GM23338 (cell line): ENCODE measurements around the gene HBS1L. TPM values are rescaled to one million over a fixed set of nuclear protein-coding genes. Genes with fewer than 3 reads are reported as not detected.

Experiments used
- EZH2 ChIP-seq: fragments of 200-600 bp; sonication (generic); IDR thresholded peaks from one replicate; pipeline ENCODE4 v1.8.0; 2017; ENCODE audit warnings: antibody characterized with exemption, mild to moderate bottlenecking, low read depth; ENCODE audit not compliant: unreplicated experiment
- NANOG ChIP-seq: IDR thresholded peaks from 2 replicates; pipeline ENCODE4 v1.6.1; 2016; ENCODE audit warnings: antibody characterized with exemption, borderline replicate concordance
- POLR2AphosphoS5 ChIP-seq: IDR thresholded peaks from 2 replicates; pipeline ENCODE4 v1.6.1; 2016; ENCODE audit warnings: antibody characterized with exemption, low read depth
- STAT1 ChIP-seq: IDR thresholded peaks from one replicate; pipeline ENCODE4 v1.6.1; 2016; ENCODE audit warnings: antibody characterized with exemption; ENCODE audit not compliant: unreplicated experiment
- ZNF331 ChIP-seq: fragments of 250-450 bp; sonication (Bioruptor Pico); IDR thresholded peaks from 2 replicates; pipeline ENCODE4 v1.5.0; 2020; ENCODE audit warnings: low read depth, mild to moderate bottlenecking, moderate library complexity
- polyA plus RNA-seq: library from polyadenylated mRNA; unstranded; fragments of >200 nt; fragmentation: Nextera tagmentation; extraction: Ambion mirVana; gene quantifications from 2 replicates; pipeline ENCODE4 v1.2.1, GENCODE V29; 2016
- total RNA-seq: library from RNA; depleted of rRNA; stranded (reverse); fragments of >200 nt; shearing (Covaris generic); gene quantifications from 2 replicates; pipeline ENCODE4 v1.2.3, GENCODE V29; 2014
- TF ChIP-seq, protein P1 (sequence below): fragments of 250-450 bp; sonication (Bioruptor Pico); IDR thresholded peaks from 2 replicates; pipeline ENCODE4 v1.5.0; 2020; ENCODE audit warnings: mild to moderate bottlenecking, moderate library complexity
- TF ChIP-seq, protein P2 (sequence below), 2 experiments: fragments of 200-600 bp in 1 of 2; sonication (generic) in 1 of 2; conservative IDR thresholded peaks; 2 replicates each; pipeline versions ENCODE4 v1.5.1 to v1.6.1; 2016 to 2017; ENCODE audit warnings: antibody characterized with exemption in 2 of 2, low read depth in 2 of 2, mild to moderate bottlenecking in 2 of 2, moderate library complexity in 1 of 2
- TF ChIP-seq, protein P3 (sequence below): IDR thresholded peaks from one replicate; pipeline ENCODE4 v1.6.1; 2018; ENCODE audit warnings: antibody characterized with exemption; ENCODE audit not compliant: unreplicated experiment

The HBS1L gene
- total and polyA plus RNA-seq, 2 experiments from 2014 or later: 59.9 to 94.1 TPM

DNA sequence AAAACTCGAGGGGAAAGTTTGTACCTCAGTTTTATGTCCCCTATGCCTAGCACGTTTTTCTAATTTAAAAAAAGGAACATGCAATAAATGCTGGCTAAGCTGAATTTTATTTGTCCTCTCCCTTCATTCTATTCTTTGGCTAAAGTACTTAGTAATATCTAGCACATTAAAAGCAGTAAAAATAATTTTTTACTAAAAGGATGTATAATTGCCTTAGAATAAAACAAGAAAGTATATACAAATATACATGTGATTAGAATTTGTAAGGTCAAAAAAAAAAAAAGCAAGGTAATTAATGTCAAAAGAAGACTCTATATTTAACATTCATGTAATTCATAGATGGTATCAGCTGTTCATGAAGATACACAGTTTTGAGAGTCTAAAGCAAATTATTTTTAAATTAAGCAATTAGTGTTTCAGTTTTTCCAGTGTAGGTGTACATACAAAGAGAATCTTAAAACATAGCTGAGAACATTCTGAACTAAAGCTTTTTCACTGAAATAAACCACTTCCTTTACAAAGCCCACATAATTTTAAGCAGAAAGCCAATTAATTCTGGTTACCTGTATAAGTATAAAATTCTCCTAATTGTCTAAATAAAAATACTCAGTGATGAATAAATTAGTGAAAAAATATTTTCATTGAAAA, 32.4 kb downstream of the HBS1L start (continued):
- TF ChIP-seq, protein P1, sequence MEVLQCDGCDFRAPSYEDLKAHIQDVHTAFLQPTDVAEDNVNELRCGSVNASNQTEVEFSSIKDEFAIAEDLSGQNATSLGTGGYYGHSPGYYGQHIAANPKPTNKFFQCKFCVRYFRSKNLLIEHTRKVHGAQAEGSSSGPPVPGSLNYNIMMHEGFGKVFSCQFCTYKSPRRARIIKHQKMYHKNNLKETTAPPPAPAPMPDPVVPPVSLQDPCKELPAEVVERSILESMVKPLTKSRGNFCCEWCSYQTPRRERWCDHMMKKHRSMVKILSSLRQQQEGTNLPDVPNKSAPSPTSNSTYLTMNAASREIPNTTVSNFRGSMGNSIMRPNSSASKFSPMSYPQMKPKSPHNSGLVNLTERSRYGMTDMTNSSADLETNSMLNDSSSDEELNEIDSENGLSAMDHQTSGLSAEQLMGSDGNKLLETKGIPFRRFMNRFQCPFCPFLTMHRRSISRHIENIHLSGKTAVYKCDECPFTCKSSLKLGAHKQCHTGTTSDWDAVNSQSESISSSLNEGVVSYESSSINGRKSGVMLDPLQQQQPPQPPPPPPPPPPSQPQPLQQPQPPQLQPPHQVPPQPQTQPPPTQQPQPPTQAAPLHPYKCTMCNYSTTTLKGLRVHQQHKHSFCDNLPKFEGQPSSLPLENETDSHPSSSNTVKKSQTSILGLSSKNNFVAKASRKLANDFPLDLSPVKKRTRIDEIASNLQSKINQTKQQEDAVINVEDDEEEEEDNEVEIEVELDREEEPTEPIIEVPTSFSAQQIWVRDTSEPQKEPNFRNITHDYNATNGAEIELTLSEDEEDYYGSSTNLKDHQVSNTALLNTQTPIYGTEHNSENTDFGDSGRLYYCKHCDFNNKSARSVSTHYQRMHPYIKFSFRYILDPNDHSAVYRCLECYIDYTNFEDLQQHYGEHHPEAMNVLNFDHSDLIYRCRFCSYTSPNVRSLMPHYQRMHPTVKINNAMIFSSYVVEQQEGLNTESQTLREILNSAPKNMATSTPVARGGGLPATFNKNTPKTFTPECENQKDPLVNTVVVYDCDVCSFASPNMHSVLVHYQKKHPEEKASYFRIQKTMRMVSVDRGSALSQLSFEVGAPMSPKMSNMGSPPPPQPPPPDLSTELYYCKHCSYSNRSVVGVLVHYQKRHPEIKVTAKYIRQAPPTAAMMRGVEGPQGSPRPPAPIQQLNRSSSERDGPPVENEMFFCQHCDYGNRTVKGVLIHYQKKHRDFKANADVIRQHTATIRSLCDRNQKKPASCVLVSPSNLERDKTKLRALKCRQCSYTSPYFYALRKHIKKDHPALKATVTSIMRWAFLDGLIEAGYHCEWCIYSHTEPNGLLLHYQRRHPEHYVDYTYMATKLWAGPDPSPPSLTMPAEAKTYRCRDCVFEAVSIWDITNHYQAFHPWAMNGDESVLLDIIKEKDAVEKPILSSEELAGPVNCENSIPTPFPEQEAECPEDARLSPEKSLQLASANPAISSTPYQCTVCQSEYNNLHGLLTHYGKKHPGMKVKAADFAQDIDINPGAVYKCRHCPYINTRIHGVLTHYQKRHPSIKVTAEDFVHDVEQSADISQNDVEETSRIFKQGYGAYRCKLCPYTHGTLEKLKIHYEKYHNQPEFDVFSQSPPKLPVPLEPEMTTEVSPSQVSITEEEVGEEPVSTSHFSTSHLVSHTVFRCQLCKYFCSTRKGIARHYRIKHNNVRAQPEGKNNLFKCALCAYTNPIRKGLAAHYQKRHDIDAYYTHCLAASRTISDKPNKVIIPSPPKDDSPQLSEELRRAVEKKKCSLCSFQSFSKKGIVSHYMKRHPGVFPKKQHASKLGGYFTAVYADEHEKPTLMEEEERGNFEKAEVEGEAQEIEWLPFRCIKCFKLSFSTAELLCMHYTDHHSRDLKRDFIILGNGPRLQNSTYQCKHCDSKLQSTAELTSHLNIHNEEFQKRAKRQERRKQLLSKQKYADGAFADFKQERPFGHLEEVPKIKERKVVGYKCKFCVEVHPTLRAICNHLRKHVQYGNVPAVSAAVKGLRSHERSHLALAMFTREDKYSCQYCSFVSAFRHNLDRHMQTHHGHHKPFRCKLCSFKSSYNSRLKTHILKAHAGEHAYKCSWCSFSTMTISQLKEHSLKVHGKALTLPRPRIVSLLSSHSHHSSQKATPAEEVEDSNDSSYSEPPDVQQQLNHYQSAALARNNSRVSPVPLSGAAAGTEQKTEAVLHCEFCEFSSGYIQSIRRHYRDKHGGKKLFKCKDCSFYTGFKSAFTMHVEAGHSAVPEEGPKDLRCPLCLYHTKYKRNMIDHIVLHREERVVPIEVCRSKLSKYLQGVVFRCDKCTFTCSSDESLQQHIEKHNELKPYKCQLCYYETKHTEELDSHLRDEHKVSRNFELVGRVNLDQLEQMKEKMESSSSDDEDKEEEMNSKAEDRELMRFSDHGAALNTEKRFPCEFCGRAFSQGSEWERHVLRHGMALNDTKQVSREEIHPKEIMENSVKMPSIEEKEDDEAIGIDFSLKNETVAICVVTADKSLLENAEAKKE: no peak
- TF ChIP-seq NANOG: no peak
- TF ChIP-seq EZH2: no peak
- TF ChIP-seq, protein P2, sequence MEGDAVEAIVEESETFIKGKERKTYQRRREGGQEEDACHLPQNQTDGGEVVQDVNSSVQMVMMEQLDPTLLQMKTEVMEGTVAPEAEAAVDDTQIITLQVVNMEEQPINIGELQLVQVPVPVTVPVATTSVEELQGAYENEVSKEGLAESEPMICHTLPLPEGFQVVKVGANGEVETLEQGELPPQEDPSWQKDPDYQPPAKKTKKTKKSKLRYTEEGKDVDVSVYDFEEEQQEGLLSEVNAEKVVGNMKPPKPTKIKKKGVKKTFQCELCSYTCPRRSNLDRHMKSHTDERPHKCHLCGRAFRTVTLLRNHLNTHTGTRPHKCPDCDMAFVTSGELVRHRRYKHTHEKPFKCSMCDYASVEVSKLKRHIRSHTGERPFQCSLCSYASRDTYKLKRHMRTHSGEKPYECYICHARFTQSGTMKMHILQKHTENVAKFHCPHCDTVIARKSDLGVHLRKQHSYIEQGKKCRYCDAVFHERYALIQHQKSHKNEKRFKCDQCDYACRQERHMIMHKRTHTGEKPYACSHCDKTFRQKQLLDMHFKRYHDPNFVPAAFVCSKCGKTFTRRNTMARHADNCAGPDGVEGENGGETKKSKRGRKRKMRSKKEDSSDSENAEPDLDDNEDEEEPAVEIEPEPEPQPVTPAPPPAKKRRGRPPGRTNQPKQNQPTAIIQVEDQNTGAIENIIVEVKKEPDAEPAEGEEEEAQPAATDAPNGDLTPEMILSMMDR (conservative IDR thresholded peaks at IDR 0.05; ENCODE audit: low read depth in 2 of 2): no peak
- TF ChIP-seq, protein P3, sequence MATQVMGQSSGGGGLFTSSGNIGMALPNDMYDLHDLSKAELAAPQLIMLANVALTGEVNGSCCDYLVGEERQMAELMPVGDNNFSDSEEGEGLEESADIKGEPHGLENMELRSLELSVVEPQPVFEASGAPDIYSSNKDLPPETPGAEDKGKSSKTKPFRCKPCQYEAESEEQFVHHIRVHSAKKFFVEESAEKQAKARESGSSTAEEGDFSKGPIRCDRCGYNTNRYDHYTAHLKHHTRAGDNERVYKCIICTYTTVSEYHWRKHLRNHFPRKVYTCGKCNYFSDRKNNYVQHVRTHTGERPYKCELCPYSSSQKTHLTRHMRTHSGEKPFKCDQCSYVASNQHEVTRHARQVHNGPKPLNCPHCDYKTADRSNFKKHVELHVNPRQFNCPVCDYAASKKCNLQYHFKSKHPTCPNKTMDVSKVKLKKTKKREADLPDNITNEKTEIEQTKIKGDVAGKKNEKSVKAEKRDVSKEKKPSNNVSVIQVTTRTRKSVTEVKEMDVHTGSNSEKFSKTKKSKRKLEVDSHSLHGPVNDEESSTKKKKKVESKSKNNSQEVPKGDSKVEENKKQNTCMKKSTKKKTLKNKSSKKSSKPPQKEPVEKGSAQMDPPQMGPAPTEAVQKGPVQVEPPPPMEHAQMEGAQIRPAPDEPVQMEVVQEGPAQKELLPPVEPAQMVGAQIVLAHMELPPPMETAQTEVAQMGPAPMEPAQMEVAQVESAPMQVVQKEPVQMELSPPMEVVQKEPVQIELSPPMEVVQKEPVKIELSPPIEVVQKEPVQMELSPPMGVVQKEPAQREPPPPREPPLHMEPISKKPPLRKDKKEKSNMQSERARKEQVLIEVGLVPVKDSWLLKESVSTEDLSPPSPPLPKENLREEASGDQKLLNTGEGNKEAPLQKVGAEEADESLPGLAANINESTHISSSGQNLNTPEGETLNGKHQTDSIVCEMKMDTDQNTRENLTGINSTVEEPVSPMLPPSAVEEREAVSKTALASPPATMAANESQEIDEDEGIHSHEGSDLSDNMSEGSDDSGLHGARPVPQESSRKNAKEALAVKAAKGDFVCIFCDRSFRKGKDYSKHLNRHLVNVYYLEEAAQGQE: no peak
- no peak for TF ChIP-seq POLR2AphosphoS5
- TF ChIP-seq ZNF331 (CRISPR knock-in tag): no peak
- no peak for TF ChIP-seq STAT1
